GM12891 (cell line): Measurements from ENCODE around the gene HTRA3.

Source experiments
- POLR2A ChIP-seq: IDR thresholded peaks from 2 replicates; pipeline ENCODE4 v1.6.1; 2011; ENCODE audit warnings: low read depth, low read length, control low read depth
- POLR2AphosphoS5 ChIP-seq: IDR thresholded peaks from 2 replicates; pipeline ENCODE4 v1.6.1; 2011; ENCODE audit warnings: low read depth, low read length, control low read depth
- POU2F2 ChIP-seq: IDR thresholded peaks from 2 replicates; pipeline ENCODE4 v1.6.1; 2011; ENCODE audit warnings: low read depth, mild to moderate bottlenecking, control low read depth, low read length, moderate library complexity
- SPI1 ChIP-seq: IDR thresholded peaks from 2 replicates; pipeline ENCODE4 v1.6.1; 2011; ENCODE audit warnings: low read depth, low read length, control low read depth
- TAF1 ChIP-seq: IDR thresholded peaks from 2 replicates; pipeline ENCODE4 v1.6.1; 2011; ENCODE audit warnings: low read depth, low read length, control low read depth

- no peak for TF ChIP-seq POLR2A
- TF ChIP-seq POLR2AphosphoS5: no peak
- TF ChIP-seq TAF1: no peak
- no peak for TF ChIP-seq POU2F2
- no peak for TF ChIP-seq SPI1
Observed at GRCh38 chr4:8258552-8259212, 10.9 kb upstream of the HTRA3 start.
